HEK293T (cell line): ENCODE data around the gene ABHD14A.

ENCODE experiments used
- CTCF ChIA-PET: fragments of 350-600 bp; formaldehyde crosslinking; extraction: SDS; loops from one replicate; lab custom pipeline; 2021; ENCODE audit warnings: antibody characterized with exemption, inconsistent platforms; lab: Yijun Ruan, JAX
- POLR2A ChIA-PET: fragments of 350-600 bp; formaldehyde crosslinking; extraction: SDS; loops from one replicate; lab custom pipeline; 2020; ENCODE audit warnings: antibody characterized with exemption, inconsistent platforms; lab: Yijun Ruan, JAX
- DNase-seq: peaks from one replicate; pipeline ENCODE4 v3.0.0; 2012; ENCODE audit warnings: mixed read lengths; ENCODE audit errors: extremely low spot score
- ARNT ChIP-seq: fragments of 450-650 bp; IDR thresholded peaks from 2 replicates; pipeline ENCODE4 v1.6.1; 2017; ENCODE audit warnings: mild to moderate bottlenecking
- BHLHE40 ChIP-seq: fragments of 450-650 bp; IDR thresholded peaks from 2 replicates; pipeline ENCODE4 v1.6.1; 2016; ENCODE audit warnings: mild to moderate bottlenecking, moderate library complexity, borderline replicate concordance
- CTBP1 ChIP-seq: fragments of 450-650 bp; IDR thresholded peaks from 2 replicates; pipeline ENCODE4 v1.6.1; 2016; ENCODE audit warnings: borderline replicate concordance
- ELF4 ChIP-seq: fragments of 450-650 bp; IDR thresholded peaks from 2 replicates; pipeline ENCODE4 v1.6.1; 2017; ENCODE audit warnings: antibody characterized with exemption
- FOXA1 ChIP-seq: fragments of 450-650 bp; IDR thresholded peaks from 2 replicates; pipeline ENCODE4 v1.6.1; 2016; ENCODE audit warnings: mild to moderate bottlenecking
- FOXK2 ChIP-seq: fragments of 450-650 bp; IDR thresholded peaks from 2 replicates; pipeline ENCODE4 v1.6.1; 2016; ENCODE audit warnings: mild to moderate bottlenecking
- FOXM1 ChIP-seq: fragments of 450-650 bp; IDR thresholded peaks from 2 replicates; pipeline ENCODE4 v1.6.1; 2017; ENCODE audit warnings: mild to moderate bottlenecking, borderline replicate concordance
- HDGF ChIP-seq: fragments of 450-650 bp; IDR thresholded peaks from 2 replicates; pipeline ENCODE4 v1.6.1; 2017; ENCODE audit warnings: antibody characterized with exemption, borderline replicate concordance
- L3MBTL2 ChIP-seq: fragments of 450-650 bp; conservative IDR thresholded peaks from 2 replicates; pipeline ENCODE4 v1.6.1; 2016; ENCODE audit warnings: mild to moderate bottlenecking
- LEF1 ChIP-seq: fragments of 450-650 bp; IDR thresholded peaks from 2 replicates; pipeline ENCODE4 v1.6.1; 2017; ENCODE audit warnings: mild to moderate bottlenecking, borderline replicate concordance
- NFRKB ChIP-seq: fragments of 450-650 bp; IDR thresholded peaks from 2 replicates; pipeline ENCODE4 v1.6.1; 2016; ENCODE audit warnings: mild to moderate bottlenecking, moderate library complexity
- PKNOX1 ChIP-seq: fragments of 450-650 bp; IDR thresholded peaks from 2 replicates; pipeline ENCODE4 v1.6.1; 2016
- SP1 ChIP-seq: fragments of 450-650 bp; IDR thresholded peaks from 2 replicates; pipeline ENCODE4 v1.6.1; 2017
- SUZ12 ChIP-seq: fragments of 450-650 bp; IDR thresholded peaks from 2 replicates; pipeline ENCODE4 v1.6.1; 2016; ENCODE audit warnings: mild to moderate bottlenecking
- TARDBP ChIP-seq: fragments of 450-650 bp; IDR thresholded peaks from 2 replicates; pipeline ENCODE4 v1.6.1; 2016
- ZNF384 ChIP-seq: fragments of 450-650 bp; IDR thresholded peaks from 2 replicates; pipeline ENCODE4 v1.6.1; 2016

ABHD14A gene

GRCh38 chr3:52028572-52028971, 53.7 kb downstream of the ABHD14A start:
- POLR2A ChIA-PET: interaction anchor here (1.0 to 1.5 kb wide), 2 partner anchors 25 to 31 kb away, joined by 3 read pairs; no protein-coding TSS in a partner anchor

GRCh38 chr3:52029053-52029452, 54.2 kb downstream of the ABHD14A start:
- ChIA-PET CTCF (no interaction called here), POLR2A (interaction anchor here (1.0 to 1.5 kb wide), 2 partner anchors 25 to 31 kb away, joined by 3 read pairs; no protein-coding TSS in a partner anchor)
- no peak for DNase-seq
- TF ChIP-seq FOXK2 (no peak), SP1 (no peak), LEF1 (no peak), HDGF (no peak), BHLHE40 (no peak), FOXM1 (no peak), ARNT (no peak), FOXA1 (no peak), ELF4 (no peak), PKNOX1 (no peak), TARDBP (no peak), CTBP1 (no peak), L3MBTL2 (no peak), NFRKB (no peak), ZNF384 (no peak), SUZ12 (no peak)

More at GRCh38 chr3:52028572-52028971, 53.7 kb downstream of the ABHD14A start:
- DNase-seq: no peak
- CTCF ChIA-PET: no interaction called here
- TF ChIP-seq NFRKB (no peak), HDGF (no peak), FOXK2 (no peak), FOXM1 (no peak), ELF4 (no peak), TARDBP (no peak), LEF1 (no peak), L3MBTL2 (no peak), PKNOX1 (no peak), ARNT (no peak), SP1 (no peak), SUZ12 (no peak), FOXA1 (no peak)

GRCh38 chr3:52029535-52029934, 54.7 kb downstream of the ABHD14A start:
- no peak for TF ChIP-seq L3MBTL2
- TF ChIP-seq ARNT: no peak
- ChIA-PET POLR2A (interaction anchor here (1.5 kb wide), 1 partner anchor 32 kb away, joined by 3 read pairs; no protein-coding TSS in a partner anchor), CTCF (no interaction called here)
- DNase-seq: no peak
